HG03025 (cell line): Measurements from ENCODE around the gene CACNA1D.
"Not testable (repeated sequence)": the region's sequence is repeated elsewhere in the genome, so short reads cannot be mapped to it uniquely, and the experiment has no call there.

Experiments
- ATAC-seq: cut with Tn5 transposase; IDR thresholded peaks from one replicate; pipeline ENCODE4 v1.9.1; 2021; ENCODE audit warnings: mild to moderate bottlenecking, moderate library complexity; ENCODE audit not compliant: unreplicated experiment, low FRiP score

The CACNA1D gene

DNA sequence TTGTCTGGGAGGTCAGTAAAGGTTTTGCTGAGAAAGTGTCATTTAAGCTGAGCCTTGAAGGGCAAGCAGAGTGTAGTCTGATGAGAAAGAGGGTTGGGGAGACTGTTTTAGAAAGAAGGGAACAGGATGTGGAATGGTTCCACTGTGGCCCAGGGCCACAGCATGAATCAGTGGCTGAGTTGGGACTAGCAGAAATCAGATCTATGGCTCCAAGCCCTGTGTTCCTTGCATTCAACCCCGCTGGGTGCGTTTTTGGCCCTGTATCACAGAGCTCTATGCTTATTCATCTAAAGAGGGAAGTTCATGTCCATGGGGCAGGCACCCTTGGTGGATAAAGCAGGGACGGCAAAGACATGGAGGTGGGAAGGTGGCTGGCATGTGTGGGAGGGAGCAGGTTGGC lies 151.3 kb downstream of the CACNA1D start:
- no peak for ATAC-seq

- ATAC-seq, result no peak
Observed at GRCh38 chr3:53646723-53647122, 152.3 kb downstream of the CACNA1D start.

GRCh38 chr3:53649816-53650215 lies 155.4 kb downstream of the CACNA1D start:
- no peak for ATAC-seq

DNA sequence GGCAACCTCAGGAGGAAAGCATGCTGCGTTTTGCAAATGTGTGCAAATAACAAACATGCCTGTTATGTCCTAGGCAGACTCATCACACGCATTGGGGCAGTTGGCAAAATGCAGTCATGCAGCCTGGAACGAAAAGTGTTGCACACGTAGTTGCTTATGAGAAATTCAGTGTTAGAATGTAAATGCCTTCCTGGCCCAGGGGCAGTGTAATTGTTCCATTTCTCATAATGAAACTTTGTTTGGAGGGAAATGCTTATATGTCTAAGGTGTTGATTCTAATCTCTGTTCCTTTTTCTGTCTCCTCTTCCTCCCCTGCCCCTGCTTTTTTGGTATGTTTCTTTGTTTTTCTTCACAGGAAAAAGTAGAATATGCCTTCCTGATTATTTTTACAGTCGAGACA lies 156.0 kb downstream of the CACNA1D start:
- ATAC-seq, result peak; percentile 69

DNA sequence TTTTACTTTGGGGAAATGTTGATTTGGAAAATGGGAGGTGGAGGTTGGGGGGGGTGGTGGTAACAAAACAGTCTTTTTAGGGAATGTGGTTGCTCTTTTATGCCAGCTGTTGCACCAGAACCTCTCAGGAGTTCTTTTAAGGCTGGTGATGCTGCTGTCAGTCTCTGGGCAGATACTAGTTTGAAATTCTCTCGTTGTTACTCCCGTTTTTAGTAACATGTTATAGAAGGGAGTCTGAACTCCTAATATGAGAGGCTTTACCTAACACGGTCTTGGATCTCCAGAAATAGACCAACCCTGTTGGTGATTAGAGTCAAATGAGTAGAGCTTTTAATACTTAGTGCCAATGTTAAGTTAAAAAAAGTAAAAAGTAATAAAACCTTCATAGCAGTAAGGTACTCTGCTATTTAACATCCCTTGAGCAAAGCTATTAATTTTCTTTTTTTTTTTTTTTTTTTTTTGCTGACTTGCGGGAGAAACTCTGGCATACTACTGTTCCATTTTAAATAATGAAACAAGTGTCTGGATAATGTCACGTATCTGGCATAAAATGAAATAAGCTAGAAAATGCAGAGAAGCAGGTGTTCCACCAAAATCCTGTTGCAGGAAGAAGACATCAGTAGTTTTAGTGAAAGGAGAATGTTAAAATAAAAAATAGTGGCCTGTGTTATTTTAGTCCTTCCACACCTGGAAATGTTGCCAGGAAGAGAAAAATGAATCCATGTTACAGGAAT lies 156.7 kb downstream of the CACNA1D start:
- ATAC-seq, result no peak

- ATAC-seq, result no peak
Observed at GRCh38 chr3:53651927-53652326, 157.5 kb downstream of the CACNA1D start.

DNA sequence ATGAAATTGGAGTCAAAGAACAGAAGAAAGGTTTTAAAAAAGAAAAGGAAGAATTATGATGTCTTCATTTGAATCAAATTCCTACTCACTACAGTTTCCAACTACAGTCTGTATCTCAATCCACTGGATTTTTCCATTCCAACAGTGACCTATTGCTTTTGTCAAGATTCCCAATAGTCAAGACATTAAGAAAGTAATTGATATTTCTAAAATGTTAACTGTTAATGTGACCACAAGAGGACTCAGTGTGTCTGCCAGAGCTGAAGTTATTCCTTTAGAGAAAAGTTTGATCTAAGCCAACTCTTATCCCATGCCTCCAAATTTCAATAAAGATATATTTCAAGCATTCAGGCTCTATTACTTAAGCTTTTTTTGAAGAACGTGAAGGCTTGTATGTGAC lies 163.2 kb downstream of the CACNA1D start:
- no peak for ATAC-seq

DNA sequence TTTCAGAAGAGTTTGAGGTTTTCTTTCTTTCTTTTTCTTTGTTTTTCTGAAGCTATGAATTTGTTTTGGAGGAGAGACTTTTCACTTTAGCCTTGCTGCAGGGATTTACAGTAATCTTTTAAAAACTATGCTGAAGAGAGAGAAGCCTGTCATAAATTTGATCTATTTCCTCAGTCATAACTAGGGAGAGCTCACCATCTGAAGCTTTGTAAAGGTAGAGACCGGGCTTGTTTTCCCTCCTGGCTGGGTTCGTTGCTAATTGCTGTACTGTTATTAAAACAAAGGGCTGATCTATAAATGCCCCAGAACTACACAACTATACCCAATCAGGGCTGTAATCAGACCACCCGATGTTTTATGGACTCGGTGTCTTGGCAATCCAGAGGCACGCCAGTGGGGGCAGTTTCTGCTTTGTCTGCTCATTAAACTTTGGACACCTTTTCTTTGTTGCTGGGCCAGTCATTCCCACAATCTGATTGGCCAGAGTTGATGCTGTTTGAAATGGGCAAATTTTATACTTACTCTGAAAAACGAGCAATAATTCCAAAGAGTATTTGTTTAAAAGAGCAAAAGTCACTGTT lies 164.3 kb downstream of the CACNA1D start:
- ATAC-seq, result no peak

GRCh38 chr3:53659996-53660395 lies 165.6 kb downstream of the CACNA1D start:
- no peak for ATAC-seq

DNA sequence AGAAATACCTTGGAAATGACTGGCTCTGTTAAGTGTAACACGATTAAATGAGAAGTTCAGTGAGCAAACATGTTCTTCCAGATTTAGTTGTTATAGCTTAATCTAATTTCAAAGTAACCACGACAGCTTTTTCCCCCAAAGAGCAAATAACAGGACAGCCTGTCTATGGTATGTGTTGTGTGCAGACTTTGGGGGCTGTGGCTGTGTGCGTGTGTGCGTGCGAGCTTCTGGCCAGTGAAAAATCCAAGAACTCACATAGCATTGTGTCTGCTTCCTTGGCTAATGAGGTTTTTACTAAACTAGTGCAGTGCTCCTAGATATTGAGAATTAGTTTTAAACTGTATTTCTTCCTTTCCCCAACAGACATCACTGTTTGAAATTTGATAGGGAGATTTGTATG lies 167.1 kb downstream of the CACNA1D start:
- no peak for ATAC-seq

DNA sequence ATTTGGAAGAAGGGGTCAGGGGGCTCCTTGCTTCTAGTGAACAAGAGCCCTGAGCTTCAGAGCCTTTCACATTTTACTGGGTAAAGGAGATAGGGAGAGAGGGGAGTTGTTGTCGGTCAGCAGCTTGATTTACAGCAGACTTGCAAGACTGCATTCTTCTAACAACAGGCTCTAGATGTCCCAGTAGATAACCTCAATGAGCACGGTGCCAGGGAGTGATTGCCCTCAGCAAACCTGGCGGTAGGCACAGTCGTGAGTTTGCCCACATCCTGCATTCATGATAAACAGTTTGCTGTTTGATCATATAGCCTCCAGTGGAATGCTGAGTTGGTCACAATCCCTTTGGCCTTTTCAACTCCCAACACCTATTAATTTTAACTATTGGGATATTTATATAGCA lies 170.4 kb downstream of the CACNA1D start:
- ATAC-seq, result not testable (repeated sequence)

DNA sequence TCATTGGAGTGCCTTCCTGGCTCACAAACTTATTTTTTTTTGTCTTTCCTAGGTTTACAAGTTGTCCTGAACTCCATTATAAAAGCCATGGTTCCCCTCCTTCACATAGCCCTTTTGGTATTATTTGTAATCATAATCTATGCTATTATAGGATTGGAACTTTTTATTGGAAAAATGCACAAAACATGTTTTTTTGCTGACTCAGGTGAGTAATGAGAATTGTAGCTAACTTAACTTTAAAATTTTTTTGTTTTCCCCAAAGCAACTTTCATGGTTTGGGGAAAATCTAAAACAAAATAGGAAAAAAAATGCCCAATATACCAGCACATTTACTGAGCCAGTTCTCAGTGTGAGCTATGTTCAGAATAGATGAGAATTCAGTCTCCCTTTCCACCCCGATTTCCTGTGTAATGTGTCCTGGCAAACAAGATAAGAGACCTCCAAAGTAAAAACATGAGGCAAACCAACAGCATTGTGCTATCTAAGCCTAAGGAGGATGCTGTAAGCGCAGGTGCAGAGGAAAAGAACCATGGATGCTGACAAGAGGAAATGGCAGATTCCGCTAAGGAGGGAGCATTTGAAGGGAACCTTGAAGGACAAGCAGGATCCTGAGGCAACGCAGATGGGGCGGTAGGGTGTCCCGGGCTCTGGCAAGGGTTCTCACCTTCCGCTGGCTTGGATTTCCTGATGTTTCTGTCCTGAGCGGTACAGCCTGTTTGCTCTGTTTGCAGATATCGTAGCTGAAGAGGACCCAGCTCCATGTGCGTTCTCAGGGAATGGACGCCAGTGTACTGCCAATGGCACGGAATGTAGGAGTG lies 171.4 kb downstream of the CACNA1D start:
- no peak for ATAC-seq

DNA sequence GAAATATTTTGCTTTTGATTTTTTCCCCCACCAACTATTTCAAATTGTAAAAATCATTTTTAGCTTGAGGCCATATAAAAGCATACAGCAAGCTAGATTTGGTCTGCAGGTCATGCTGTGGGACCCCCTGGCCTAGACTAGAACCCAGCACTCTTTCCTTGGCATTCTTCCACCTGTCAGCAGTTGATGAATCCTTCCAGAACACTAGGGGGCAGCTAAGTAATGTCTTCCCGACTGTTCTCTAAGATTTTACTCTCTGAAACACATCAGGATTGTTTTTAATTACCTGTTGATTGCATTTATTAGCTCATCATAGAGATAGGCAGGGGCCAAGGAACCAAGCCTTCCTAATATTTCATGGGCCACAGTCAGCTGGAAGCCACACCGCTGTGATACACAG lies 174.5 kb downstream of the CACNA1D start:
- ATAC-seq, result no peak

DNA sequence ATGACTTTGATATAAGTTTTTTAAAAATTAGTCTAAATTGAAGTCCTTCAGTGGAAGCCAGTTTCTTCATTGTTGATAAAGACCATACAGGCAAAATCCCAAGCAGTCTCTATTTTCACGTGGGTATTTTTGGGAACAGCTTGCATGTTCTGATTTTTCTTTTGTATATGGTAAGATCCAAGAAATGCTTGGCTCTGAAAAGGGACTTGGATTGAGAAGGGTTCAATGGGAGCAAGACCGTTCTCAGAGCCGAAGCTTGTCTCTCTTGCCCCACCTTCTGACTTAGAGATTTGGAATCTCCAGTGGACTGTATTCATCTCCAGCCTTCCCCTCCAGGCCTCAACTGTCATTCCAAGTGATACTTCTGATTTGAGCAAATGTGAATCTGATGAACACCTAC lies 176.3 kb downstream of the CACNA1D start:
- ATAC-seq, result no peak

GRCh38 chr3:53671192-53671960 lies 177.0 kb downstream of the CACNA1D start:
- ATAC-seq, result no peak

GRCh38 chr3:53671961-53672299 lies 177.5 kb downstream of the CACNA1D start:
- no peak for ATAC-seq

DNA sequence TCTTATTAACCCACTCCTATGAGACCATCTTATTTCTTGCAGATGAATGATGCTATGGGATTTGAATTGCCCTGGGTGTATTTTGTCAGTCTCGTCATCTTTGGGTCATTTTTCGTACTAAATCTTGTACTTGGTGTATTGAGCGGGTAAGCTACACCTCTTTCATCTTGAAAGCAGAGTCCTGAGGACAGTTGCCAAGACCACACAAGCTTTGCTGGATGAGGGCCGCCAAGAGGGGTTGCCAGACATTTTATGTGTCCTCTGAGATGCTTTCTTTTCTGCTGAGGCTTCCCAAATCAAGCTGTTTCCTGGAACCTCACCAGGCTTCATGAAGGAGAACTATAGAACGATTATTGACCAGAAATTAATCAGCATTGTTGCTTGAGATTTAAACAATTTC lies 178.6 kb downstream of the CACNA1D start:
- no peak for ATAC-seq

- ATAC-seq, result no peak
Observed at GRCh38 chr3:53673722-53674350, 179.4 kb downstream of the CACNA1D start.

- no peak for ATAC-seq
Observed at GRCh38 chr3:53674582-53674981, 180.2 kb downstream of the CACNA1D start.

DNA sequence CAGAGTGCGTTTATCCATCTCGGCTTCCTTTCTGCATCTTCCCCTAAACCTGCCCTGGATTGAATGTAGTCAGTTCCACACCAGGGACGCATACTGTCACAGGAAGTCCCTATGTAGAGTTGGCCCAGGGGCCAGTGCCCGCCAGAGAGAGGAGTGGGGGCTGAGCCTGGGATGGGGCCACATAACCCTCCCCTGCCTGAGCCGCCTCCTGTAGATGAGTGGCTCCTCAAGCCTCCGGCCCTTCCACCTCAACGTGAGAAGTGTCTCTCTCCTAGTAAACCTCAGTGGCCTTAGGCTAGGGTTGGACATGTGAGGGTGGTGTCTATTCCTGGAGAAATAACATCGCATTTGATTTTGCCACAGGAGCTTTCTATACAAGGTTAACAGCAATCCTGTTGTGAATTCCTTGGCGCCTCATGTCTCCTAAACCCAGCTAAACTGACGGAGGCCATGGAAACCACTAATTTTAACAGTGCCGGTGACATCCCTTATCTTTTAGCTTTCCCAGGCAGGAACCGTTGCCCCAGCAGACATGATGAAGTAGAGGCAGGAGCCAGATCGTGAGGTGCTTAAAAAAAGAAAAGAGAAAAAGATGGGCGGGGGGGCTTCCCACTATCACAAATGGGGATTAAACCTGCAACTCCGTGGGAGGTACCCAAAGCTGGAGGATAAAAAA lies 180.7 kb downstream of the CACNA1D start:
- no peak for ATAC-seq
